Breast epithelium (tissue), 4 donors: ENCODE results near the gene GULP1. TPM values are rescaled to one million over a fixed set of nuclear protein-coding genes. Genes with fewer than 3 reads are reported as not detected.

Experiments used
- DNase-seq, 2 donors: peaks; one replicate each; pipeline ENCODE4 v3.0.0-alpha.2; 2019; ENCODE audit warnings: low spot score in 2 of 2
- H3K27ac ChIP-seq, 2 donors: fragments of 200-600 bp; sonication (generic) in 1 of 2; one replicate each; pipeline ENCODE4 v1.5.1; 2016 to 2019; ENCODE audit warnings: mild to moderate bottlenecking in 1 of 2
- H3K27me3 ChIP-seq, 2 donors: fragments of 200-600 bp; sonication (generic) in 1 of 2; one replicate each; pipeline versions ENCODE4 v1.5.1 to v1.6.0; 2017 to 2019; ENCODE audit warnings: control low read depth in 1 of 2, mild to moderate bottlenecking in 1 of 2
- H3K36me3 ChIP-seq: fragments of 200-600 bp; one replicate; pipeline ENCODE4 v1.5.1; 2019
- H3K4me1 ChIP-seq, 2 donors: fragments of 200-600 bp; sonication (generic); one replicate each; pipeline ENCODE4 v1.5.1; 2016 to 2019; ENCODE audit warnings: control low read depth in 1 of 2
- H3K4me3 ChIP-seq, 3 donors: fragments of 200-600 bp; sonication (generic); 1 replicate in 2 of 3; 2 replicates in 1 of 3; pipeline ENCODE4 v1.5.1; 2016 to 2019; ENCODE audit warnings: mild to moderate bottlenecking in 3 of 3, moderate library complexity in 2 of 3
- H3K9me3 ChIP-seq, 2 donors: fragments of 200-600 bp; sonication (generic) in 1 of 2; one replicate each; pipeline ENCODE4 v1.5.1; 2016 to 2019; ENCODE audit warnings: control low read depth in 1 of 2
- CTCF ChIP-seq, 3 donors: fragments of 450-650 bp; IDR thresholded peaks; one replicate each; pipeline ENCODE4 v1.5.1; 2016 to 2017; ENCODE audit warnings: antibody characterized with exemption in 3 of 3, mild to moderate bottlenecking in 3 of 3, moderate library complexity in 3 of 3
- POLR2A ChIP-seq: fragments of 450-650 bp; IDR thresholded peaks from one replicate; pipeline ENCODE4 v1.6.1; 2016; ENCODE audit warnings: antibody characterized with exemption, mild to moderate bottlenecking, moderate library complexity
- POLR2AphosphoS5 ChIP-seq, 3 donors: sonication (generic); formaldehyde crosslinking; IDR thresholded peaks; one replicate each; pipeline ENCODE4 v1.6.1; 2017; ENCODE audit warnings: antibody characterized with exemption in 3 of 3
- intact Hi-C: fragments of 100-400 bp; cut with DNase I; formaldehyde crosslinking; loops from one replicate; pipeline ENCODE4 v1.15.1; 2023; ENCODE audit warnings: low total_unique reads
- total RNA-seq, 3 donors: library from RNA; depleted of rRNA; stranded (reverse); fragments of >200 nt; gene quantifications; one replicate each; pipeline ENCODE4 v1.1.0, GENCODE V29; 2016

The GULP1 gene
- total RNA-seq, 3 donors from 2014 or later, result 16.5 to 47.9 (median 43.8) TPM

GRCh38 chr2:188598551-188598950 lies 306.9 kb downstream of the GULP1 start:
- Histone ChIP-seq H3K9me3 (no peaks in the 10 kb centered on the region), H3K36me3 (no peaks in the 10 kb centered on the region), H3K27ac (no peak overlapping the region), H3K4me1 (no peaks in the 10 kb centered on the region), H3K4me3 (no peak overlapping the region), H3K27me3 (no peaks in the 10 kb centered on the region)
- no peak for DNase-seq
- TF ChIP-seq CTCF (IDR thresholded peaks at IDR 0.05) (no peak), POLR2A (no peak), POLR2AphosphoS5 (IDR thresholded peaks at IDR 0.05) (no peak)
- intact Hi-C loops, result no loop called here

GRCh38 chr2:188599140-188599539 lies 307.5 kb downstream of the GULP1 start:
- TF ChIP-seq POLR2AphosphoS5 (IDR thresholded peaks at IDR 0.05), result no peak
- no peak for TF ChIP-seq CTCF (IDR thresholded peaks at IDR 0.05)
- no peak for TF ChIP-seq POLR2A
- intact Hi-C loops, result no loop called here
- no peak for DNase-seq

GRCh38 chr2:188600536-188601210 lies 309.0 kb downstream of the GULP1 start:
- intact Hi-C loops, result no loop called here
- no peak overlapping the region for H3K27ac ChIP-seq
- no peak overlapping the region for H3K4me3 ChIP-seq
- no peaks in the 10 kb centered on the region for H3K4me1 ChIP-seq
- no peak for DNase-seq
- TF ChIP-seq POLR2AphosphoS5 (IDR thresholded peaks at IDR 0.05) (no peak), POLR2A (no peak), CTCF (IDR thresholded peaks at IDR 0.05) (no peak)
- no peaks in the 10 kb centered on the region for H3K27me3 ChIP-seq
- no peaks in the 10 kb centered on the region for H3K36me3 ChIP-seq
- no peaks in the 10 kb centered on the region for H3K9me3 ChIP-seq

More at GRCh38 chr2:188599140-188599539, 307.5 kb downstream of the GULP1 start:
- no peak overlapping the region for H3K27ac ChIP-seq
- H3K9me3 ChIP-seq, result no peaks in the 10 kb centered on the region
- H3K36me3 ChIP-seq, result no peaks in the 10 kb centered on the region
- H3K4me3 ChIP-seq, result no peak overlapping the region
- no peaks in the 10 kb centered on the region for H3K4me1 ChIP-seq
- H3K27me3 ChIP-seq, result no peaks in the 10 kb centered on the region

GRCh38 chr2:188601391-188601790 lies 309.7 kb downstream of the GULP1 start:
- Histone ChIP-seq H3K4me1 (no peaks in the 10 kb centered on the region), H3K27me3 (no peaks in the 10 kb centered on the region), H3K36me3 (no peaks in the 10 kb centered on the region), H3K27ac (no peak overlapping the region), H3K4me3 (no peak overlapping the region), H3K9me3 (no peaks in the 10 kb centered on the region)
- intact Hi-C loops, result no loop called here
- DNase-seq, result no peak
- TF ChIP-seq CTCF (IDR thresholded peaks at IDR 0.05) (no peak), POLR2A (no peak), POLR2AphosphoS5 (IDR thresholded peaks at IDR 0.05) (no peak)

GRCh38 chr2:188601927-188602326 lies 310.3 kb downstream of the GULP1 start:
- H3K4me1 ChIP-seq, result no peaks in the 10 kb centered on the region
- H3K4me3 ChIP-seq, result no peak overlapping the region
- peaks cover 0 to 3% of the 10 kb centered on the region in 2 donors for H3K9me3 ChIP-seq
- H3K27ac ChIP-seq, result no peak overlapping the region
- TF ChIP-seq CTCF (IDR thresholded peaks at IDR 0.05), result no peak
- TF ChIP-seq POLR2AphosphoS5 (IDR thresholded peaks at IDR 0.05), result no peak
- TF ChIP-seq POLR2A, result no peak
- H3K36me3 ChIP-seq, result no peaks in the 10 kb centered on the region
- no peak for DNase-seq
- H3K27me3 ChIP-seq, result no peaks in the 10 kb centered on the region
- intact Hi-C loops, result no loop called here
